K562 (cell line): ENCODE measurements around the gene PDE11A. TPM values are rescaled to one million over a fixed set of nuclear protein-coding genes. Genes with fewer than 3 reads are reported as not detected.

Source experiments
- ATAC-seq: fragments of 200-7000 bp; cut with Tn5 transposase; 3 replicates; pipeline ENCODE4 v1.9.1; 2020; ENCODE audit warnings: moderate library complexity
- BruUV-seq: library from RNA; stranded (reverse); fragments of 400-500 nt; replicated peaks from 2 replicates; lab custom pipeline; 2021; lab: Mats Ljungman, UMichigan
- CTCF ChIA-PET: fragments of 300-600 bp; formaldehyde crosslinking; extraction: SDS; loops from one replicate; lab custom pipeline; 2021; ENCODE audit warnings: low intra/inter-chr PET ratio; lab: Yijun Ruan, JAX
- POLR2A ChIA-PET: fragments of 300-600, 350-650 bp; sonication (Branson Sonifier 250); formaldehyde crosslinking; extraction: SDS; loops from one replicate; lab custom pipeline; 2021; ENCODE audit warnings: antibody characterized with exemption, inconsistent platforms; lab: Yijun Ruan, JAX
- DNase-seq, 4 experiments: peaks; one replicate each; pipeline versions ENCODE4 v3.0.0 to v3.0.0-alpha.2; 2011 to 2018; ENCODE audit warnings: low spot score in 3 of 4, mixed read lengths in 3 of 4; ENCODE audit errors: extremely low read depth in 1 of 4
- FAIRE-seq: peaks from 2 replicates; lab custom pipeline; 2011; peaks lifted over from hg19 to GRCh38; lab: Jason Lieb, UNC
- H2AFZ ChIP-seq: 2 replicates; pipeline ENCODE4 v1.6.0; 2011; ENCODE audit warnings: low read depth, low read length, control low read depth, inconsistent platforms
- H3K27ac ChIP-seq: fragments of 200-600 bp; 3 replicates; pipeline ENCODE4 v1.8.0; 2011; ENCODE audit warnings: low read depth, mild to moderate bottlenecking, control low read depth, inconsistent platforms, low read length, moderate library complexity, mixed read lengths; ENCODE audit errors: extremely low read depth
- H3K27me3 ChIP-seq, 2 experiments: fragments of 300-600 bp in 1 of 2; 2 replicates in 1 of 2; 3 replicates in 1 of 2; pipeline versions ENCODE4 v1.6.0 to v1.8.0; 2011; ENCODE audit warnings: inconsistent platforms in 2 of 2, low read length in 2 of 2, mild to moderate bottlenecking in 1 of 2, mixed read lengths in 1 of 2, moderate library complexity in 1 of 2; ENCODE audit not compliant: control insufficient read depth in 2 of 2, insufficient read depth in 2 of 2
- H3K36me3 ChIP-seq: fragments of 300-600 bp; 3 replicates; pipeline ENCODE4 v1.8.0; 2011; ENCODE audit warnings: mild to moderate bottlenecking, low read length, inconsistent platforms; ENCODE audit not compliant: control insufficient read depth, insufficient read depth
- H3K4me1 ChIP-seq, 2 experiments: fragments of 200-600 bp in 1 of 2; replicated peaks in 1 of 2; 2 replicates in 1 of 2; 3 replicates in 1 of 2; pipeline versions ENCODE4 v1.5.1 to v1.8.0; 2011; ENCODE audit warnings: inconsistent platforms in 2 of 2, low read length in 2 of 2, mild to moderate bottlenecking in 1 of 2, mixed read lengths in 1 of 2, moderate library complexity in 1 of 2; ENCODE audit not compliant: control insufficient read depth in 2 of 2, insufficient read depth in 2 of 2
- H3K4me2 ChIP-seq: 2 replicates; pipeline ENCODE4 v1.6.1; 2011; ENCODE audit warnings: low read length, control low read depth, inconsistent platforms, mixed read lengths; ENCODE audit not compliant: insufficient read depth
- H3K4me3 ChIP-seq: fragments of 200-600 bp; sonication (generic), shearing (Covaris generic); 2 replicates; pipeline ENCODE4 v1.5.1; 2016; ENCODE audit warnings: control low read depth, inconsistent platforms
- H3K79me2 ChIP-seq: fragments of 200-600 bp; 3 replicates; pipeline ENCODE4 v1.8.0; 2011; ENCODE audit warnings: low read length, inconsistent platforms; ENCODE audit not compliant: control insufficient read depth, insufficient read depth
- H3K9ac ChIP-seq, 2 experiments: 2 replicates each; pipeline versions ENCODE4 v1.6.0 to v1.6.1; 2011; ENCODE audit warnings: low read depth in 2 of 2, low read length in 2 of 2, control low read depth in 1 of 2, inconsistent platforms in 1 of 2, mild to moderate bottlenecking in 1 of 2, mixed read lengths in 1 of 2; ENCODE audit not compliant: insufficient read depth in 1 of 2
- H3K9me1 ChIP-seq: one replicate; pipeline ENCODE4 v1.6.0; 2011; ENCODE audit warnings: inconsistent platforms, mild to moderate bottlenecking, low read length, moderate library complexity; ENCODE audit not compliant: control insufficient read depth, insufficient read depth
- H3K9me3 ChIP-seq: replicated peaks from 2 replicates; pipeline ENCODE4 v1.5.1; 2011; ENCODE audit warnings: low read depth, low read length, inconsistent platforms; ENCODE audit not compliant: control insufficient read depth, insufficient read depth
- H4K20me1 ChIP-seq: replicated peaks from 2 replicates; pipeline ENCODE4 v1.6.1; 2011; ENCODE audit warnings: low read length, inconsistent platforms, mixed read lengths; ENCODE audit not compliant: control insufficient read depth, insufficient read depth
- CEBPG ChIP-seq, 3 experiments: fragments of 200-800 bp in 1 of 3; sonication (Bioruptor generic) in 1 of 3; sonication (generic) in 1 of 3; formaldehyde crosslinking in 1 of 3; IDR thresholded peaks in 2 of 3; conservative IDR thresholded peaks in 1 of 3; 2 replicates each; pipeline versions ENCODE4 v1.6.1 to v1.8.0; 2016 to 2022; ENCODE audit warnings: missing compliant biosample characterization in 2 of 3, missing genetic modification characterization in 2 of 3, mild to moderate bottlenecking in 1 of 3, missing genetic modification reagents in 1 of 3
- NFIX ChIP-seq: fragments of 250-450 bp; sonication (Bioruptor Pico); IDR thresholded peaks from 2 replicates; pipeline ENCODE4 v1.4.0; 2020; ENCODE audit warnings: low read depth, mild to moderate bottlenecking, moderate library complexity
- SIRT6 ChIP-seq: IDR thresholded peaks from one replicate; pipeline ENCODE4 v1.6.1; 2012; ENCODE audit warnings: low read depth, mild to moderate bottlenecking, control low read depth, inconsistent platforms, low read length, moderate library complexity
- WGBS: fragments of 100-300 bp; shearing (Covaris generic); methylation state at CpG from one replicate; pipeline ENCODE4 v1.1.6; 2016; ENCODE audit warnings: low coverage, mixed read lengths; ENCODE audit not compliant: insufficient coverage; ENCODE audit errors: missing lambda C conversion rate; 5-methylcytosine and 5-hydroxymethylcytosine counted together
- in situ Hi-C: fragments of 300-500 bp; cut with MboI; formaldehyde crosslinking; loops from 4 replicates; pipeline ENCODE4 v1.15.0; 2018; ENCODE audit warnings: inconsistent platforms, mixed read lengths
- intact Hi-C: fragments of 100-400 bp; cut with micrococcal nuclease; formaldehyde crosslinking; loops from 2 replicates; pipeline ENCODE4 v1.14.2; 2022
- polyA plus RNA-seq, 8 experiments: library from polyadenylated mRNA; depleted of rRNA in 4 of 8; stranded (reverse) in 5 of 8; unstranded in 3 of 8; fragments of >200 nt; fragmentation: Nextera tagmentation in 2 of 8; fragmentation: Illumina TruSeq in 1 of 8; extraction: Ambion mirVana in 2 of 8; extraction: Trizol in 1 of 8; gene quantifications; 2 replicates each; pipeline versions ENCODE4 v1.2.1 to v1.2.3, GENCODE V29; 2011 to 2014; ENCODE audit warnings: inconsistent platforms in 1 of 8, missing spikeins in 1 of 8
- total RNA-seq, 7 experiments: library from RNA; depleted of rRNA in 6 of 7; stranded (reverse); fragments of >200 nt in 6 of 7; fragmentation: Illumina TruSeq in 2 of 7; extraction: Trizol in 2 of 7; gene quantifications; 2 replicates each; pipeline versions ENCODE4 v1.2.1 to v1.2.3, GENCODE V29; 2011 to 2021; ENCODE audit warnings: low replicate concordance in 1 of 7

Gene PDE11A
- total and polyA plus RNA-seq, 9 of the 15 experiments (the other 6 are each of a cell fraction or from before 2014, with no cell fraction given): 3.2 to 22.1 (median 5.7) TPM

GRCh38 chr2:177669625-177670330 lies 402.8 kb downstream of the PDE11A start:
- no peak overlapping the region for H3K4me3 ChIP-seq
- 45% methylated on average over 3 of the region's 3 CpGs for WGBS
- CTCF ChIA-PET: no interaction called here
- H4K20me1 ChIP-seq: no peaks in the 10 kb centered on the region
- ATAC-seq (no peak), DNase-seq (no peak), FAIRE-seq (no peak)
- no peaks in the 10 kb centered on the region for H3K36me3 ChIP-seq
- in situ Hi-C loops: no loop called here
- no peaks in the 10 kb centered on the region for H3K9me1 ChIP-seq
- H3K27me3 ChIP-seq: no peaks in the 10 kb centered on the region; a peak in 1 of 5 replicates
- intact Hi-C loops: no loop called here
- BruUV-seq: no TSS peak
- POLR2A ChIA-PET: interaction anchor here (1.1 to 1.4 kb wide), 2 partner anchors 10 to 41 kb away, joined by 3 read pairs; no protein-coding TSS in a partner anchor
- no peaks in the 10 kb centered on the region for H3K79me2 ChIP-seq
- TF ChIP-seq CEBPG (CRISPR knock-in tag; IDR thresholded peaks at IDR 0.05): no peak
- TF ChIP-seq CEBPG (tag; conservative IDR thresholded peaks at IDR 0.05 in 1 of 2, IDR thresholded peaks at IDR 0.05 in 1 of 2): 0 out of 4 replicates have a peak, but pooled peaks of 1 of the 2 experiments have one; percentile 8
- no peak for TF ChIP-seq SIRT6
- H3K27ac ChIP-seq: no peak overlapping the region
- H3K9ac ChIP-seq: no peak overlapping the region
- no peak overlapping the region for H3K4me2 ChIP-seq
- H2AFZ ChIP-seq: no peak overlapping the region
- peaks cover 0 to 6% of the 10 kb centered on the region in 2 experiments; a peak in 2 of 5 replicates for H3K4me1 ChIP-seq
- H3K9me3 ChIP-seq: no peaks in the 10 kb centered on the region

GRCh38 chr2:177669201-177669600 lies 403.4 kb downstream of the PDE11A start:
- peaks cover 0 to 6% of the 10 kb centered on the region in 2 experiments; a peak in 2 of 5 replicates for H3K4me1 ChIP-seq
- H3K27ac ChIP-seq: no peak overlapping the region
- 16% methylated on average over 5 of the region's 5 CpGs for WGBS
- H3K9me3 ChIP-seq: no peaks in the 10 kb centered on the region
- no peak overlapping the region for H3K4me2 ChIP-seq
- ATAC-seq (no peak), FAIRE-seq (no peak), DNase-seq (no peak)
- ChIA-PET POLR2A (interaction anchor here (1.4 kb wide), 1 partner anchor 42 kb away, joined by 3 read pairs; no protein-coding TSS in a partner anchor), CTCF (no interaction called here)
- no peaks in the 10 kb centered on the region; a peak in 1 of 5 replicates for H3K27me3 ChIP-seq
- no peak overlapping the region for H3K4me3 ChIP-seq
- no peaks in the 10 kb centered on the region for H4K20me1 ChIP-seq
- no peak overlapping the region for H3K9ac ChIP-seq
- no peaks in the 10 kb centered on the region for H3K79me2 ChIP-seq
- H3K9me1 ChIP-seq: no peaks in the 10 kb centered on the region
- in situ Hi-C loops: no loop called here
- no peak overlapping the region for H2AFZ ChIP-seq
- H3K36me3 ChIP-seq: no peaks in the 10 kb centered on the region
- intact Hi-C loops: no loop called here
- BruUV-seq: no TSS peak
- no peak for TF ChIP-seq NFIX (CRISPR knock-in tag)
